ENCODE data around the gene VPS52.

- TF ChIP-seq POLR2A (IDR thresholded peaks at IDR 0.05) (no peak), CTCF (IDR thresholded peaks at IDR 0.05) (no peak)
These were observed 7.7 kb downstream of the VPS52 start for GRCh38 chr6:33264015-33264414.
